Mammary epithelial cell (primary cell): Measurements from ENCODE around the gene EXOSC1.
"Not testable (repeated sequence)": the region's sequence is repeated elsewhere in the genome, so short reads cannot be mapped to it uniquely, and the experiment has no call there.

Experiments used
- EZH2 ChIP-seq: IDR thresholded peaks from 2 replicates; pipeline ENCODE4 v1.6.1; 2012; ENCODE audit warnings: low read length, inconsistent platforms, borderline replicate concordance
- TF ChIP-seq, protein P1 (sequence below), 2 donors: IDR thresholded peaks in 1 of 2; conservative IDR thresholded peaks in 1 of 2; 2 replicates each; pipeline ENCODE4 v1.5.1; 2011 to 2012; ENCODE audit warnings: inconsistent platforms in 2 of 2, low read length in 2 of 2, mild to moderate bottlenecking in 2 of 2, control low read depth in 1 of 2, low read depth in 1 of 2; ENCODE audit not compliant: insufficient read depth in 1 of 2; ENCODE audit errors: extremely low read depth in 1 of 2

DNA sequence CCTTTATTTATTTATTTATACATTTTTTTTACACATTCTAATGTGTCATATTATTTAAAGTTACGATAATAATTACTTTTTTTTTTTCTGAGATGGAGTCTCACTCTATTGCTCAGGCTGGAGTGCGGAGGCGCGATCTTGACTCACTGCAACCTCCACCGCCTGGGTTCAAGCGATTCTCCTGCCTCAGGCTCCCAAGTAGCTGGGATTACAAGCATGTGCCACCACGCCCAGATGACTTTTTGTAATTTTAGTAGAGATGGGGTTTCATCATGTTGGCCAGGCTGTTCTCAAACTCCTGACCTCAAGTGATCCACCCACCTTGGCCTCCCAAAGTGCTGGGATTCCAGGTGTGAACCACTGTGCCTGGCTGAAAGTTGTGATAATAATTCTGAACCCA, 39.3 kb downstream of the EXOSC1 start:
- TF ChIP-seq, protein P1, sequence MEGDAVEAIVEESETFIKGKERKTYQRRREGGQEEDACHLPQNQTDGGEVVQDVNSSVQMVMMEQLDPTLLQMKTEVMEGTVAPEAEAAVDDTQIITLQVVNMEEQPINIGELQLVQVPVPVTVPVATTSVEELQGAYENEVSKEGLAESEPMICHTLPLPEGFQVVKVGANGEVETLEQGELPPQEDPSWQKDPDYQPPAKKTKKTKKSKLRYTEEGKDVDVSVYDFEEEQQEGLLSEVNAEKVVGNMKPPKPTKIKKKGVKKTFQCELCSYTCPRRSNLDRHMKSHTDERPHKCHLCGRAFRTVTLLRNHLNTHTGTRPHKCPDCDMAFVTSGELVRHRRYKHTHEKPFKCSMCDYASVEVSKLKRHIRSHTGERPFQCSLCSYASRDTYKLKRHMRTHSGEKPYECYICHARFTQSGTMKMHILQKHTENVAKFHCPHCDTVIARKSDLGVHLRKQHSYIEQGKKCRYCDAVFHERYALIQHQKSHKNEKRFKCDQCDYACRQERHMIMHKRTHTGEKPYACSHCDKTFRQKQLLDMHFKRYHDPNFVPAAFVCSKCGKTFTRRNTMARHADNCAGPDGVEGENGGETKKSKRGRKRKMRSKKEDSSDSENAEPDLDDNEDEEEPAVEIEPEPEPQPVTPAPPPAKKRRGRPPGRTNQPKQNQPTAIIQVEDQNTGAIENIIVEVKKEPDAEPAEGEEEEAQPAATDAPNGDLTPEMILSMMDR (conservative IDR thresholded peaks at IDR 0.05 in 1 of 2, IDR thresholded peaks at IDR 0.05 in 1 of 2; ENCODE audit: extremely low read depth in 1 of 2, insufficient read depth in 1 of 2, low read depth in 1 of 2, low read length in 2 of 2) = not testable (repeated sequence)
- TF ChIP-seq EZH2 = not testable (repeated sequence)
